Measurements from ENCODE around the gene HES1.
"Not testable (repeated sequence)": the region's sequence is repeated elsewhere in the genome, so short reads cannot be mapped to it uniquely, and the experiment has no call there.

Gene HES1, protein sequence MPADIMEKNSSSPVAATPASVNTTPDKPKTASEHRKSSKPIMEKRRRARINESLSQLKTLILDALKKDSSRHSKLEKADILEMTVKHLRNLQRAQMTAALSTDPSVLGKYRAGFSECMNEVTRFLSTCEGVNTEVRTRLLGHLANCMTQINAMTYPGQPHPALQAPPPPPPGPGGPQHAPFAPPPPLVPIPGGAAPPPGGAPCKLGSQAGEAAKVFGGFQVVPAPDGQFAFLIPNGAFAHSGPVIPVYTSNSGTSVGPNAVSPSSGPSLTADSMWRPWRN

DNA sequence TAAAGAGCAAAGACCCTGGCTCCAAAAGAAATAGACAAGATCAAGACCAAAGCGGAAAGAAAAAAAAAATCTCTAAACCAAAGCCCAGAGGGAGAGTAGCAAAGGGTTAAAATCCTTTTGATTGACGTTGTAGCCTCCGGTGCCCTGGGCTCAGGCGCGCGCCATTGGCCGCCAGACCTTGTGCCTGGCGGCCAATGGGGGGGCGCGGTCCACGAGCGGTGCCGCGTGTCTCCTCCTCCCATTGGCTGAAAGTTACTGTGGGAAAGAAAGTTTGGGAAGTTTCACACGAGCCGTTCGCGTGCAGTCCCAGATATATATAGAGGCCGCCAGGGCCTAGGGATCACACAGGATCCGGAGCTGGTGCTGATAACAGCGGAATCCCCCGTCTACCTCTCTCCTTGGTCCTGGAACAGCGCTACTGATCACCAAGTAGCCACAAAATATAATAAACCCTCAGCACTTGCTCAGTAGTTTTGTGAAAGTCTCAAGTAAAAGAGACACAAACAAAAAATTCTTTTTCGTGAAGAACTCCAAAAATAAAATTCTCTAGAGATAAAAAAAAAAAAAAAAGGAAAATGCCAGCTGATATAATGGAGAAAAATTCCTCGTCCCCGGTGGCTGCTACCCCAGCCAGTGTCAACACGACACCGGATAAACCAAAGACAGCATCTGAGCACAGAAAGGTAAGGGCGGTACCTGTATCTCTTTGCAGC is at the start of gene HES1:
TSS of gene HES1 (plus strand) at position 343 of the 713 bp plus-strand sequence. CDS start at position 576, 233 bp downstream.
- peak; percentile 70 to 77 for DNase-seq

DNA sequence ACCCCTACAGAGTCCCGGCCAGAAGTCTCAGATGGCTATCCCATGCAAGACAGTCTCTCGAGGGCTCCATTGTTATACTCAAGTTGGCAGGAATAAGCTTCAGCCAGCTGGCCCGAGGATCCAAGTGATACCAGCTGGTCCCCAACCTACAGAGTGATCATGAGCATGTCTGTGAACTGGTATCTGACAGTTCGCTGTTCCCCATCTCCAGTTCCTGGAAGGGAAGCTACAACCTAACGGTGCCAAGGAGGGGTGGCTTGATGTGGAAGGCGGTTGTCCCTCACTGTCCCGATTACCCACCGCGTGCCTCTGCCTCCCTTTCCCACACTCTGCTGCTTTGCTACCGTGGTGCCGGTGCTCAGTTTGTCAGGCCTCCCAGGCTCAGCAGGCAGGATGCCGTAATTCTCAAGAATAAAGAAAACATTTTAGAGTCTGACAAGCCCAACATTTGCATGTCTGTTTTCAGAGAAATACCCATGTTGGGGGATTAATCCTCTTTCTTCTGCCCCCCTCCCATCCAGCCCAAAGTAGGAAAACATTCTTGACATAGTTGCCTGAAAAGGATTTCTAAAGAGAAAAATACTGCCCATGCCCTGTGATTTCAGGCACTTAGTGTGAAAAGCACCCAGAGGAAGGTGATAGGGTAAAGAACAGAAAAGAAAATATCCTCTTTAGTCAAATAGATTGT is 49.4 kb upstream of the HES1 start:
- DNase-seq, result no peak

GRCh38 chr3:194087280-194087679 is 48.7 kb upstream of the HES1 start:
- no peak for DNase-seq

DNA sequence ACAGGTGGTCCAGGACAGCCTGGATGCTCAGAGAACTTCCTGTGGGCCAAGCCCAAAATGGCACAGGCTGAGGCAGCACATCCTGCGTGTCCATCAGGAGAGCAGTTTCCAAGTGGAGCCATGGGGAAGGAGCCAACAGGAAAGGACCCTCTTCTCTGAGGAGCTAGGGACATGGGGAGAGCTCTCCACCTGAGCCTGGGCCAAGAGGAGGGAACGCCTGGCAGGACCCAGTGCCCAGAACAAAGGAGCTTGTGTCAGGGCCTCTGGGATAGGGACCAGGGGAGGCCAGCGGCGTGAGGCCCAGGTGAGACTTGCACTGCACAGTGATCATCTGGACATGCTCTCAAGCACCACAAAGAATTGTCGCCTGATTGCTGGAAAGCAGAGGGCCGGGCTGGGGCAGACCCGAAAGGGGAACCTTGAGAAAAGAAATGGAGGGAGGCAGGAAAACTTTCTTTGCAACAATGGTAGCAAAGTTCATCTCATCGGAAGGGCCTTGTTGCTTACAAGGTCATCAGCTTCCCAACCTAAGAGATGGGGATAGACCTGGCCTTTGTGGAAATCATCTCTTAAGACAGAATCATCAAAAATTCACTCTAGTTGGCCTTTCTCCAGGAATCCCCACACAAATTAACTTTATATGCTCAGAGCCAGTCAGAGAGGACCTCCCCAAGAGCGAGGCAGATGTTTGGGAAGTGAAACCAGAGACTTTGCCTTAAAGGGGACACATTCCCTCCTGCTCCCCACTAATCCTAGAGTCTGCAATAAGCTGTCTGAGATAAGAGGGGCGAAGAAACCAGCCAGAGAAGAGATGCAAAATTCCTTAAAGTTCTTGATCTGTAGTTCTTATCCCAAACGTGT is 47.7 kb upstream of the HES1 start:
- no peak for DNase-seq

- no peak for DNase-seq
Measured at GRCh38 chr3:194089357-194090177, 46.4 kb upstream of the HES1 start.

DNA sequence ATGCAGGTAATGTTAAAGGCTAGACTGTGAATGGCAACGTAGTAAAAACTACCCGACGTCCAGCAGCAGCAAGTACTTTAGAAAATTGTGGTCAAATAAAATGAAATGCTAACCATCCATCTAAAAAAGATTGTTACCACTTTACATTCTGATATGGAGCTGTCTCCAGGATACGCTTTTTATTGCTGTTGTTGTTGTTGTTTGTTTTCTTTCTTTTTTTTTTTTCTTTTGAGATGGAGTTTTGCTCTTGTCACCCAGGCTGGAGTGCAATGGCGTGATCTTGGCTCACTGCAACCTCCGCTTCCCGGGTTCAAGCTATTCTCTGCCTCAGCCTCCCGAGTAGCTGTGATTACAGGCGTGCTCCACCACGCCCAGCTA is 45.8 kb upstream of the HES1 start:
- DNase-seq, result not testable (repeated sequence)

DNA sequence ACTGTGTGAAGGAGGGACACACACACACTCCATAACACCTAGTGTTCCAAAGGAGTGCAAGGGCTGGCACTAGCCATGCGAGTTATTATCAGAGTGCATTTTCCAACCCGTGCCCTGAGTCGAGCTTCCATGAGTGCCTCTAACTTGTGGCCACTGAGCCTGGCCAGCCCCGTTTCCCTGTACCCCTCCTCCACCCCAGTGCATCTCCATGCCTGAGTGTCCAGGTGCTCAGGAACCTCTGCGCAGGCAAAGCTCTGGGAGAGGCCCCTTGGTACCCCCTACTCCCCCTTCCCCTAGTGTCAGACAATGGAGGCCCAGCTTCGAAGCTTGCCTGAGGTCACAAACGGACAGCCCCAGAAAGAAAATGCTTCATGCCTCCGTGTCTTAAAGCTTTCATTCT is 45.2 kb upstream of the HES1 start:
- no peak for DNase-seq

DNA sequence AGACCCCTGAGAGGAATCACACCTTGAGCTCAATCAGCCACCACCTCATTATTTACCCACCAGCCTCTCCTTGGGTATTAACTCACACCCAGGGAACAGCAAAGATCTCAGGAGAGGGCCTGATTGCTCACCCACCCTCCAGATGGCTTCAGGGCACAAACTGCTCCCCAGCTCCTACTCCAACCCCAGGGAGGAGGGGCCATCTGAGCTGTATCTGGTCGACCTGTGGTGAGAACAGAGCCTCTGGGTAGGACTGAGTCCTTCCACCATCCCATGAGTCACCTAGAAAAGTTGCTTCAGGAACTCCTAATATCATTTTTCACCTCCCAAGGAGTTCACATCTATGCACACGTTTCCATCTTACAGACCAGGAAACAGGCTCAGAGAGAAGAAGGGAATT is 44.8 kb upstream of the HES1 start:
- no peak for DNase-seq

DNA sequence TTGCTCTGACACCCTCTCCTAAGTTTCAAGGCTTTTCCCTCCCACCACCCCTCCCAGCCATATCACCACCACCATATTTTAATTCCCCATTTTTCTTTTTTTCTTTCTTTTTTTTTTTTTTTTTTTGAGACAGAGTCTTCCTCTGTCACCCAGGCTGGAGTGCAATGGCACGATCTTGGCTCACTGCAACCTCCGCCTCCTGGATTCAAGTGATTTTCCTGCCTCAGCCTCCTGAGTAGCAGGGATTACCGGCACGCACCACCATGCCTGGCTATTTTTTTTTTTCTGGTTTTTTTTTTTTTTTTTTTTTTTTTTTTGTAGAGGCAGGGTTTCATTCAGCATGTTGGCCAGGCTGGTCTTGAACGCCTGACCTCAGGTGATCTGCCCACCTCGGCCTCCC is 44.1 kb upstream of the HES1 start:
- not testable (repeated sequence) for DNase-seq

DNA sequence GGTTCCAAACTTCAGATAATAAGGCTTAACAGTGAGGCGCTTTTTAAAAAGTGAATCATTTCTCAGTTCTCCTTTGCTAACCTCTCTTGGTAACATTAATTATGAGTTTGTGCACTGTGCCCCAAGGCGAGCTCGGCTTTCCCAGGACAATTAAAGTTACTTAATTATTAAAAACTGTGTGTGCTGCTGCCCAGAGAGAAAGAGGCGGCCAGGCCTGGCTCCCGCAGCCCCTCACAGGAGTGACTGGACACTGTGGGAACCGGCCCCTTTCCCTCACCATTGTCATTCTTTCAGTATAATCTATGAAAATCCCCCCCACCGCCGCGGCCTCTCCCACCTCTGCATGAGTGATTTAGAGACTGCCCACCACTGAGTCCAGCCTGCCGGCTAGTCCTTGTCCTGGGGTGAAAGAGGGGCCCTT is 43.1 kb upstream of the HES1 start:
- DNase-seq, result no peak

GRCh38 chr3:194093842-194094241 is 42.1 kb upstream of the HES1 start:
- DNase-seq, result no peak

- no peak for DNase-seq
Measured at GRCh38 chr3:194095464-194095863, 40.5 kb upstream of the HES1 start.

DNA sequence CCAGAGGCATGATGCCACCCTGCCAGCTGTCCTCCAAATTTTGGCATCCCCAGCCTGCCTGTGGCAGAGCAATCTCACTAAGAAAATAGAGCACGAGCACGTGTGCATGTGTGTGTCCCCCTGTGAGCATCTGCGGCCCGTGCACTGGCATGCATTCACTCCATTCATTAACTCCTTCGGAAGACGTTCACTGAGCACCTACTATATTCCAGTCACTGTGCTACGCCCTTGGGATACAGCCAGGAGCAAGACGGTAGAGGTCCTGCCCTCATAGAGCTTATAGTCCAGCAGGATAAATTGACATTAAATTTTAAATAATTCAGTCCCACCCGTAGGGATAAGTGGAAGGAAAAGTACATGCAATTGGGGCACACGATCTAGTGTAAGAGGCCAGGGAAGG is 40.0 kb upstream of the HES1 start:
- no peak for DNase-seq

DNA sequence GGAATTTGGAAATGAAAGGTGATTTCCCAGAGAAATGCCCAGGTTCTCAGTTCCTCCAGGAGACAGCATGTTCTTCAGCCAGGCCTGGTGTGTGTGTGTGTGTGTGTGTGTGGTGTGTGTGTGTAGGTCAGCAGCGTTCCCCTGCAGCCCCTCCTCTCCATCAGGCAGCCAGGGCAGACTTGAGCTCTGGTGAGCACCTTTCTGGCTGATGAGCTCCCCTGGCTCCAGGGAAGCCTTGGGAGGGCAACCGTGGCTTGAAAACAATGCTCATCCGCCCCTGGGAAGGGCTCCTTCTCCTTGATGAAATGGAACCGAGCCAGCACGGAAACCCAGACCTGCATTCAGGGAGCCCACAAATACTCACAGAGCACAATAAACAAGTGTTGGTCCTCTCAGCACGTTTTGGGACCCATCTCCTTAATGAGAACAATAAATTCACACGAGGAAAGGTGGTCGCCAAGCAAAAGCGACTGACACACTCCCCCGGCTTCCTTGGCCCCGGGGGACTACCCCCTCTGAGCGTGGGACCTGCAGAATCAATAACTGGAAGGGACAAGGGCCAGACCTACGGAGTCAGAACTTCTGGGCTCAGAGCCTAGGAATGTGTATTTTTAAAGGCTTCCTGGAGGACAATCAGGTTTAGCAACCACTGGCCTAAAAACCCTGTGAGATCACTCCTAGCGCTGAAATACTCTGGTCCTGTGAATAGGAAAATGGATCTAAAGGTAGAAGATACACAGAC is 38.6 kb upstream of the HES1 start:
- DNase-seq, result no peak

DNA sequence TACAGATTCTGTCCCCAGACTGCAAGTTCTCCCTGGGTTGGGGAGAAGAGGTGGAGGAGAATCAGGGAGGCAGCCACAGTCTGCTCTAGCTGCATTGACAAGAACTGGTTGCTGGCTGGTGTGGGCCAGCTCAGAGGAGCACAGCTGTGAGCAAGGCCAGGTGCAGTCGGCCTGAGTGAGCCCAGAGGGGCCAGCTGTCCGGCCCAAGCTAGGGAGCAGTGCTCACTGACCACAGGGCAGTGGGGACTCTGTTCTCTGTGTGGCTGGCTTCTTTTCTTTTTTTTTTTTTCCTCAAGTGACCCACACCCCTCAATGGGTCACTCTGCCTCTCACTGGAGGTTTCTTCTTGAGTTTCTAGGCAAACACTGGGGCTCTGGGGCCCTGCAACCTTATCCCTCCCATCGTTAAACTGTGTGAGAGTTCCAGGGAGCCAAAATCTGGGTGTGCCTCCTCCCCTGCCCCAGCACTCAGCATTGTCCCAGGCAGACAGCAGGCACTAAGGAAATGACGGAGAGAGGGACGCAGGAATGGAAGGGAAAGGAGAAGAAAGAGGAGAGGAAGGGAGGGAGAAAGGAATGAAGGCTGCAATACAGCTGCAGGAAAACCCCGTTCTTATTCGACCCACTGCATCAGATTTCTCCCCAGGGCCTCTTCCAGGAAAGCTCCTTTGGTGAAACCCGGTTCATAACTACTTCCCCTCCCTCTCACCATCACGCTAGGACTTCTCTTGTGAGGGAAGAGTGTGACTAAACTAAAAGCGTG is 37.7 kb upstream of the HES1 start:
- DNase-seq, result no peak

- no peak for DNase-seq
Measured at GRCh38 chr3:194098843-194099183, 37.1 kb upstream of the HES1 start.

DNA sequence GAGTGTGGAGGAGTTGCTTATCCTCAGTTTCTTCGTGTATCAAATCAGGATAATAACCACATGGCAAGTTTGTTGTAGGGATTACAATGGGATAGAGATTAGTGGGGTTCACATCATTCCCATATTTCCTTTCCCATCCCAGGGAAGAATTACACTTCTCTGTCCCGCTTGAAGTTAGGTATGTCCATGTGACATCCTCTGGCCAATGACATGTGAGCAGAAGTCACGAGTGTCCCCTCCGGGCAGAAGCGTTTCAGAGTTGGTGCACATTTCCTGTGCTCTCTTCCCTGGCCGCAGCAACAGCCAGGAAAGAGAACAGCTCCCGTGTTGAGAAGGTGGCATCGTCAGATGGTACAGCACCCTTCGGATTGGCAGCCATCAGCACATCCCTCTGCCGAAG is 36.7 kb upstream of the HES1 start:
- no peak for DNase-seq

GRCh38 chr3:194100856-194101390 is 35.0 kb upstream of the HES1 start:
- DNase-seq, result no peak

DNA sequence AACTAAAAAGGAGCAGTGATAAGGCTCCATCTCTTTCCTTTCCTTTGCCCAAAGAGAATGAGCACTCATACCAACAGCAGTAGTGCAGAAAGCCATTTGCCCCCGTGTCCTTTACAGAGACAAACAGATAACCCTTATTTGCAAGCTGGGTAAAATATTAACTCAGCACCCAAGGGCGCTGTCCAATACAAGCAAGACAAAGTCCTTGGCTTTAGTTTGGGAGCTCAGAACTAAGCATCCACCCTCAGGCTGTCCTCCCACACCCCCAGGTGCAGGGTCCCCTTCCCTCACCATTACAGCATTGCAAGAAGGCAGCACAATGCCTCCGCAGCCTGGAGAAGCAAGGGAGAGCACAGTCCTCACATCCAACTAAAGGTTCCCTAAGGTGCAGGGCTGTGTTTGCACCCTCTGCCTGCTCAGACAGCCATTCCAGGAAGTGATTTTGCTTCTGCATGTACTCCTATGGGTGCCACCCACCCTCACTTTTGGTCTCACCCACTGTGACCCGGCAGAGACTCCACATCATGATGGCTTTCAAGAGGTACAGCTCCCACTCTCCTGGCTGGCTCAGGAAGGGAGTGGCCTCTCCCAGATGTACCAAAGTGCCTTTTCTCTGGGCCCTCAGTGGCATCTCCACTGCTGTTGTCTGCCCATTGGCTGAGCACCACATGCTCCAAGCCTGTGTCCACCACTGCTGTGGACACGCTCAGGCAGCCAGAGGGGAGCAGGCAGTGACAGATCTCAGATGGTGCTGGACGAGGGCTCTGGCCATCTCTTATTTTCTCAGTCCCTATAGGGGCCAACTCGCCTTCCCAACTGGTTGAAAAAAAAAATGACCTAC is 34.1 kb upstream of the HES1 start:
- no peak for DNase-seq

All from hippocampal formation (tissue), 2 donors.